ENCODE results near the gene SLC35G1. TPM values are rescaled to one million over a fixed set of nuclear protein-coding genes. Genes with fewer than 3 reads are reported as not detected.

Gene SLC35G1
- total and polyA plus RNA-seq, 2 of the 13 experiments (the other 11 are each of a cell fraction or from before 2014, with no cell fraction given), result 2.5 to 4.5 TPM

- TF ChIP-seq XRCC5 (optimal IDR thresholded peaks at IDR 0.05; ENCODE audit: low read length), result no peak
- no peak for TF ChIP-seq TEAD3 (CRISPR knock-in tag; optimal IDR thresholded peaks at IDR 0.05; ENCODE audit: borderline replicate concordance)
- peak; percentile 24 for TF ChIP-seq ASH2L (IDR thresholded peaks at IDR 0.05; ENCODE audit: insufficient read length, low read depth, low read length)
- no peak for TF ChIP-seq ZNF577 (CRISPR knock-in tag; IDR thresholded peaks at IDR 0.05; ENCODE audit: borderline replicate concordance, low read depth)
- no peak for TF ChIP-seq ZNF674 (CRISPR knock-in tag; IDR thresholded peaks at IDR 0.05; ENCODE audit: low read depth)
- TF ChIP-seq ZNF30 (CRISPR knock-in tag; IDR thresholded peaks at IDR 0.05), result no peak
- no peak for TF ChIP-seq ZFP36 (IDR thresholded peaks at IDR 0.05; ENCODE audit: borderline replicate concordance, low read depth, low read length, partially characterized antibody)
- 0 out of 2 replicates have a peak, but pooled peaks have one; percentile 32 for TF ChIP-seq ZBTB43 (CRISPR knock-in tag; conservative IDR thresholded peaks at IDR 0.05)
- TF ChIP-seq ZNF24 (IDR thresholded peaks at IDR 0.05), result no peak
- no peak for TF ChIP-seq ZNF124 (CRISPR knock-in tag; IDR thresholded peaks at IDR 0.05)
- TF ChIP-seq SMARCE1 (IDR thresholded peaks at IDR 0.05; ENCODE audit: borderline replicate concordance), result no peak
- peak; percentile 73; the same call in 1 of the 2 replicates for TF ChIP-seq ATF7-NPFF (CRISPR knock-in tag; IDR thresholded peaks at IDR 0.05; ENCODE audit: low read depth)
- 0 out of 2 replicates have a peak, but pooled peaks have one; percentile 22 for TF ChIP-seq PAXIP1 (CRISPR knock-in tag; conservative IDR thresholded peaks at IDR 0.05)
- TF ChIP-seq ZNF841 (CRISPR knock-in tag; IDR thresholded peaks at IDR 0.05; ENCODE audit: borderline replicate concordance), result no peak
- TF ChIP-seq MIER3 (CRISPR knock-in tag; IDR thresholded peaks at IDR 0.05; ENCODE audit: borderline replicate concordance), result no peak
- no peak for TF ChIP-seq ZBTB38 (CRISPR knock-in tag; IDR thresholded peaks at IDR 0.05)
- TF ChIP-seq SMAD9 (CRISPR knock-in tag; IDR thresholded peaks at IDR 0.05), result no peak
- TF ChIP-seq CENPX (CRISPR knock-in tag; IDR thresholded peaks at IDR 0.05), result no peak
- TF ChIP-seq ZNF562 (CRISPR knock-in tag; IDR thresholded peaks at IDR 0.05; ENCODE audit: borderline replicate concordance), result no peak
- TF ChIP-seq ZSCAN31 (CRISPR knock-in tag; IDR thresholded peaks at IDR 0.05; ENCODE audit: low read depth), result no peak
- no peak for TF ChIP-seq ZNF749 (CRISPR knock-in tag; IDR thresholded peaks at IDR 0.05; ENCODE audit: borderline replicate concordance)
- TF ChIP-seq ZFYVE20 (CRISPR knock-in tag; IDR thresholded peaks at IDR 0.05; ENCODE audit: borderline replicate concordance, low read depth), result no peak
- TF ChIP-seq CSRNP2 (CRISPR knock-in tag; conservative IDR thresholded peaks at IDR 0.05; ENCODE audit: low read depth), result no peak
- peak; percentile 63 for TF ChIP-seq TAF1 (CRISPR knock-in tag; IDR thresholded peaks at IDR 0.05)
These were observed at the start of gene SLC35G1 (continued) for GRCh38 chr10:93893646-93894515.

Data from HepG2 (cell line).